Fibroblast of mammary gland (primary cell): ENCODE measurements around the gene CMPK2.

Source experiments
- DNase-seq: peaks from one replicate; pipeline ENCODE4 v3.0.0-alpha.2; 2010; ENCODE audit warnings: low read depth
- H3K4me3 ChIP-seq: 2 replicates; pipeline ENCODE4 v1.5.1; 2011; ENCODE audit warnings: low read depth, mild to moderate bottlenecking, low read length, moderate library complexity; ENCODE audit not compliant: control insufficient read depth
- CTCF ChIP-seq: conservative IDR thresholded peaks from 2 replicates; pipeline ENCODE4 v1.5.1; 2011; ENCODE audit warnings: low read depth, low read length, inconsistent platforms; ENCODE audit not compliant: control insufficient read depth, insufficient read depth

Gene CMPK2

GRCh38 chr2:6818012-6818411 lies 47.7 kb downstream of the CMPK2 start:
- TF ChIP-seq CTCF = no peak
- DNase-seq = no peak

DNA sequence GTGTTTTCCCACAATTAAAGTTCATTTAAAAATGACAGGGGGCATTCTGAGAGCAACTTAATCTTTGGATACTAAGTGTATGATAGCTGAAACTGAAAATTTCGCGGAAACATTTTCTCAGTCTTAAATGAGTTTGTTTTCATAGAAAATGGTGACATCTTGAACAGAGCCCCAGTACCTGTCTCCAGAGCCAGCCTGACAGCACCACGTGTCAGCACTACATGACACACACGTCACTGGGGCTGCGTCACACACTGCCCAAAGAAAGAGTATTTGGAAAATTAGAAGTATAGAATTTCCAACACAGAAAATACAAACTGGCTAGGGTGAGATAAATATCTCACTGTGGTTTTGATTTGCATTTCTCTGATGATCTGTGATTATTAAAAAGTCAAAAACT lies 50.8 kb downstream of the CMPK2 start:
- DNase-seq = no peak
- no peak overlapping the region for H3K4me3 ChIP-seq
- TF ChIP-seq CTCF = no peak

More at GRCh38 chr2:6818012-6818411, 47.7 kb downstream of the CMPK2 start:
- no peak overlapping the region for H3K4me3 ChIP-seq

- no peak overlapping the region for H3K4me3 ChIP-seq
- TF ChIP-seq CTCF = no peak
- DNase-seq = no peak
Observed at GRCh38 chr2:6814312-6814711, 51.4 kb downstream of the CMPK2 start.

DNA sequence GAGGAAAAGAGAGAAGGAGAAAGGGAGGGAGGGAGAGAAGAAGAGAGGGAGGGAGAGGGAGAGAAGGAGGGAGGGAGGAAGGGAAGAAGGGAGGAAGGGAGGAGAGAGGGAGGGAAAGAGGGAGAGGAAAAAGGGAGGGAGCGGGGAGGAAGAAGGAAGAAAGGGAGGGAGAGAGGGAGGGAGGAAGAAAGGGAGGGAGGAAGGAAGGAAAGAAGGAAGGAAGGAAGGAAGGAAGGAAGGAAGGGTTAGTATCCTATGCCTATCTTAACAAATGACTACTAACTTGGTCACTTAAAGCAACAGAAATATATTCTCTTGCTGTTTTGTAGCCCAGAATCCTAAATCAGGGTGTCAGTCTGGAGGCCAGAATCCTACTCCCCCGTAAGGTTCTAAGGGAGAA lies 52.1 kb downstream of the CMPK2 start:
- H3K4me3 ChIP-seq = no peak overlapping the region
- no peak for DNase-seq
- no peak for TF ChIP-seq CTCF

DNA sequence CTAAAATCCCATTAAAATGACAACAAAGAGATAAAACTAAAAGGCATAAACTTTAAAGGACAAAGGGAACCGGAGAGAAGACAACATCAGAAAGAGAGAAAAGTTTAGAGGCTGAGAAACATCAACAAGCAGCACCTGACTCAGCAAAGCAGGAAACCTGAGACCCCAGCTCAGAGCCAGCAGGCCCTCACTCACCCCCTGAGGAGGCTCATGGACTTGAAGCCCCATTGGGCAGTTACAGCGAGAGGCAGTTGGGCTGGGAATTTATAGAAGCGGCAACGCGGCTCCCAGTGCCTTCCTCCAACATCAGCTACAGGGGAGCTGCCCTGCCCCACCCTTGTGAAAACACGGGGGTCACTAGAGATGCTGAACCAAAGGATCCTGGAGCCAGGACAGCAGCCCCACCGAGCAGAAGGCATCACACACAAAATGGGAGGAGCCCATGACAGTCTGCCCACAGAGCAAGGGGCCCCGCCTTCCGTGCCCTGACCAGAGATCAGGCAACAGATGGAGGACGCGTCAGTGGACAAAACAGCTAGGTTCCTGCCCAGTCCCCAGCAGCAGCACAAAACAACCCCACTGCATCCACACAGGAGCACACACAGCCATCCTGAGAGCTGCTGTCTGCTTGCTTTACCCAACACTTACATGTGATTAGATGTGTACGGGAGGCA lies 52.7 kb downstream of the CMPK2 start:
- H3K4me3 ChIP-seq = no peak overlapping the region
- no peak for DNase-seq
- TF ChIP-seq CTCF = no peak

GRCh38 chr2:6810961-6811360 lies 54.7 kb downstream of the CMPK2 start:
- DNase-seq = no peak
- no peak overlapping the region for H3K4me3 ChIP-seq
- no peak for TF ChIP-seq CTCF

- no peak overlapping the region for H3K4me3 ChIP-seq
- no peak for TF ChIP-seq CTCF
- no peak for DNase-seq
Observed at GRCh38 chr2:6808426-6808825, 57.3 kb downstream of the CMPK2 start.
